HepG2 (cell line): ENCODE measurements around the gene ADIPOR2. TPM values are rescaled to one million over a fixed set of nuclear protein-coding genes. Genes with fewer than 3 reads are reported as not detected.

Experiments used
- ATAC-seq: fragments of 200-7000 bp; cut with Tn5 transposase; 3 replicates; pipeline ENCODE4 v1.9.1; 2020; ENCODE audit warnings: mild to moderate bottlenecking, moderate library complexity
- BruUV-seq: library from RNA; stranded (reverse); fragments of 400-500 nt; replicated peaks from 2 replicates; lab custom pipeline; 2021; lab: Mats Ljungman, UMichigan
- CTCF ChIA-PET: fragments of 300-600 bp; formaldehyde crosslinking; extraction: SDS; loops from one replicate; lab custom pipeline; 2021; ENCODE audit warnings: low total read pairs, inconsistent platforms, low intra/inter-chr PET ratio; lab: Yijun Ruan, JAX
- POLR2A ChIA-PET: fragments of 350-600 bp; sonication (Branson Sonifier 250); formaldehyde crosslinking; loops from one replicate; lab custom pipeline; 2020; ENCODE audit warnings: antibody characterized with exemption, inconsistent platforms; lab: Yijun Ruan, JAX
- DNase-seq: peaks from one replicate; pipeline ENCODE4 v3.0.0-alpha.2; 2015; ENCODE audit warnings: low spot score
- FAIRE-seq: peaks from 3 replicates; lab custom pipeline; 2011; peaks lifted over from hg19 to GRCh38; lab: Jason Lieb, UNC
- H2AFZ ChIP-seq: one replicate; pipeline ENCODE4 v1.6.1; 2011; ENCODE audit warnings: low read length, inconsistent platforms
- H3K27ac ChIP-seq: fragments of 300-600 bp; 3 replicates; pipeline ENCODE4 v1.8.0; 2011; ENCODE audit warnings: mixed run types, mild to moderate bottlenecking, mixed read lengths, low read length, inconsistent platforms; ENCODE audit not compliant: insufficient read depth; ENCODE audit errors: extremely low read length
- H3K27me3 ChIP-seq, 2 experiments: fragments of 200-600 bp in 1 of 2; 2 replicates in 1 of 2; 3 replicates in 1 of 2; pipeline versions ENCODE4 v1.6.0 to v1.8.0; 2011; ENCODE audit warnings: low read length in 2 of 2, mild to moderate bottlenecking in 2 of 2, moderate library complexity in 2 of 2, inconsistent platforms in 1 of 2; ENCODE audit not compliant: insufficient read depth in 2 of 2, control insufficient read depth in 1 of 2
- H3K36me3 ChIP-seq, 2 experiments: fragments of 200-600 bp in 1 of 2; replicated peaks in 1 of 2; 2 replicates in 1 of 2; 3 replicates in 1 of 2; pipeline versions ENCODE4 v1.5.1 to v1.8.0; 2011; ENCODE audit warnings: low read length in 2 of 2, inconsistent platforms in 1 of 2; ENCODE audit not compliant: insufficient read depth in 2 of 2, control insufficient read depth in 1 of 2
- H3K4me1 ChIP-seq: 2 replicates; pipeline ENCODE4 v1.5.1; 2012; ENCODE audit warnings: low read length, inconsistent platforms; ENCODE audit not compliant: insufficient read depth
- H3K4me2 ChIP-seq: 2 replicates; pipeline ENCODE4 v1.6.0; 2011; ENCODE audit warnings: low read depth, low read length, inconsistent platforms
- H3K4me3 ChIP-seq, 3 experiments: fragments of 200-600 bp in 1 of 3; sonication (generic), shearing (Covaris generic) in 1 of 3; replicated peaks in 1 of 3; 2 replicates each; pipeline ENCODE4 v1.5.1; 2011 to 2016; ENCODE audit warnings: low read length in 3 of 3, inconsistent platforms in 2 of 3, low read depth in 2 of 3, mild to moderate bottlenecking in 2 of 3, control low read depth in 1 of 3, mixed read lengths in 1 of 3; ENCODE audit not compliant: insufficient read depth in 1 of 3
- H3K79me2 ChIP-seq: one replicate; pipeline ENCODE4 v1.6.1; 2011; ENCODE audit warnings: low read length, inconsistent platforms; ENCODE audit not compliant: insufficient read depth
- H3K9ac ChIP-seq: 2 replicates; pipeline ENCODE4 v1.6.0; 2011; ENCODE audit warnings: mild to moderate bottlenecking, low read depth, low read length, inconsistent platforms; ENCODE audit not compliant: insufficient read depth
- H3K9me3 ChIP-seq: 2 replicates; pipeline ENCODE4 v1.5.1; 2012; ENCODE audit warnings: mild to moderate bottlenecking, low read length
- H4K20me1 ChIP-seq: 2 replicates; pipeline ENCODE4 v1.6.0; 2011; ENCODE audit warnings: inconsistent platforms, mild to moderate bottlenecking, low read length, moderate library complexity; ENCODE audit not compliant: insufficient read depth
- AGO2 ChIP-seq: fragments of 200-400 bp; formaldehyde crosslinking; optimal IDR thresholded peaks from 2 replicates; pipeline ENCODE3; 2017; ENCODE audit warnings: mild to moderate bottlenecking, low read depth, low read length, moderate library complexity
- IKZF5 ChIP-seq: IDR thresholded peaks from 2 replicates; pipeline ENCODE4 v1.6.1; 2018; ENCODE audit warnings: missing genetic modification reagents, mild to moderate bottlenecking, missing compliant biosample characterization
- PRMT3 ChIP-seq: sonication (generic); formaldehyde crosslinking; IDR thresholded peaks from 2 replicates; pipeline ENCODE4 v1.8.1; 2022; ENCODE audit warnings: low read depth, mild to moderate bottlenecking, moderate library complexity, missing genetic modification reagents, borderline replicate concordance
- SKIL ChIP-seq: sonication (generic); formaldehyde crosslinking; IDR thresholded peaks from 2 replicates; pipeline ENCODE4 v1.8.0; 2022; ENCODE audit warnings: missing genetic modification reagents, mild to moderate bottlenecking, moderate library complexity, borderline replicate concordance
- SMAD1 ChIP-seq: sonication (generic); formaldehyde crosslinking; IDR thresholded peaks from 2 replicates; pipeline ENCODE4 v1.4.0; 2020; ENCODE audit warnings: missing genetic modification reagents, low read depth, mild to moderate bottlenecking, borderline replicate concordance
- TBX2 ChIP-seq: sonication (generic); formaldehyde crosslinking; IDR thresholded peaks from 2 replicates; pipeline ENCODE4 v1.5.0; 2020; ENCODE audit warnings: missing genetic modification reagents, mild to moderate bottlenecking, borderline replicate concordance
- USF2 ChIP-seq, 2 experiments: sonication (generic) in 1 of 2; formaldehyde crosslinking in 1 of 2; IDR thresholded peaks; 2 replicates each; pipeline versions ENCODE4 v1.5.1 to v1.6.1; 2011 to 2020; ENCODE audit warnings: borderline replicate concordance in 1 of 2, low read depth in 1 of 2, low read length in 1 of 2, mild to moderate bottlenecking in 1 of 2, missing genetic modification reagents in 1 of 2, moderate library complexity in 1 of 2
- ZBTB38 ChIP-seq: sonication (generic); formaldehyde crosslinking; IDR thresholded peaks from 2 replicates; pipeline ENCODE4 v1.5.1; 2020; ENCODE audit warnings: mild to moderate bottlenecking, missing genetic modification reagents
- ZNF143 ChIP-seq: sonication (generic); formaldehyde crosslinking; IDR thresholded peaks from 2 replicates; pipeline ENCODE4 v1.4.0; 2020; ENCODE audit warnings: missing genetic modification reagents
- ZNF34 ChIP-seq: sonication (generic); formaldehyde crosslinking; IDR thresholded peaks from 2 replicates; pipeline ENCODE4 v1.4.0; 2020; ENCODE audit warnings: mild to moderate bottlenecking, missing genetic modification reagents, borderline replicate concordance
- ZNF674 ChIP-seq: sonication (generic); formaldehyde crosslinking; IDR thresholded peaks from 2 replicates; pipeline ENCODE4 v1.5.0; 2020; ENCODE audit warnings: low read depth, mild to moderate bottlenecking, missing genetic modification reagents
- ZNF749 ChIP-seq: sonication (generic); formaldehyde crosslinking; IDR thresholded peaks from 2 replicates; pipeline ENCODE4 v1.8.0; 2022; ENCODE audit warnings: mild to moderate bottlenecking, missing genetic modification reagents, moderate library complexity, borderline replicate concordance
- ZNF800 ChIP-seq: sonication (generic); formaldehyde crosslinking; IDR thresholded peaks from 2 replicates; pipeline ENCODE4 v1.4.0; 2020; ENCODE audit warnings: missing genetic modification reagents
- ZNF850 ChIP-seq: sonication (generic); formaldehyde crosslinking; conservative IDR thresholded peaks from 2 replicates; pipeline ENCODE4 v1.9.0; 2021; ENCODE audit warnings: mild to moderate bottlenecking, missing genetic modification reagents
- WGBS: methylation state at CpG from one replicate; pipeline ENCODE4 v1.1.6; 2017; ENCODE audit warnings: low lambda C conversion rate; 5-methylcytosine and 5-hydroxymethylcytosine counted together
- in situ Hi-C: cut with HindIII; loops from 2 replicates; pipeline ENCODE4 v1.10.0; 2017; ENCODE audit warnings: low pct_unique_long_range_greater_than_20kb; ENCODE audit not compliant: extremely low pct_ligation_motif_present
- intact Hi-C: fragments of 100-400 bp; cut with micrococcal nuclease; formaldehyde crosslinking; loops from one replicate; pipeline ENCODE4 v1.10.0; 2022; ENCODE audit not compliant: unreplicated experiment
- polyA plus RNA-seq, 8 experiments: library from polyadenylated mRNA; depleted of rRNA in 3 of 8; stranded (reverse) in 7 of 8; unstranded in 1 of 8; fragments of >200 nt; fragmentation: Illumina TruSeq in 4 of 8; extraction: Trizol in 4 of 8; gene quantifications; 2 replicates each; pipeline versions ENCODE4 v1.2.1 to v1.2.3, GENCODE V29; 2011 to 2016; ENCODE audit warnings: low read depth in 4 of 8, missing spikeins in 1 of 8, mixed read lengths in 1 of 8; ENCODE audit not compliant: insufficient read depth in 1 of 8
- total RNA-seq, 5 experiments: library from RNA; depleted of rRNA; stranded (reverse); fragments of >200 nt; fragmentation: Illumina TruSeq; extraction: Trizol; gene quantifications; 2 replicates each; pipeline ENCODE4 v1.2.3, GENCODE V29; 2016; ENCODE audit warnings: low read depth in 1 of 5

ADIPOR2 gene
- total and polyA plus RNA-seq, 2 of the 13 experiments (the other 11 are each of a cell fraction or from before 2014, with no cell fraction given): 35.2 to 52.2 TPM

- intact Hi-C loops: no loop called here
- CTCF ChIA-PET: no interaction called here
- 57% methylated on average over 6 of the region's 6 CpGs for WGBS
- TF ChIP-seq ZNF749 (CRISPR knock-in tag): no peak
- no peak for TF ChIP-seq IKZF5 (CRISPR knock-in tag)
- TF ChIP-seq SMAD1 (CRISPR knock-in tag): no peak
- no peak for TF ChIP-seq PRMT3 (CRISPR knock-in tag)
- TF ChIP-seq ZNF143: no peak
- TF ChIP-seq ZNF34 (CRISPR knock-in tag): no peak
- TF ChIP-seq ZNF674 (CRISPR knock-in tag): no peak
- TF ChIP-seq ZNF800 (CRISPR knock-in tag): no peak
- no peak for TF ChIP-seq TBX2 (CRISPR knock-in tag)
- no peak for TF ChIP-seq SKIL (CRISPR knock-in tag)
- no peak for TF ChIP-seq USF2 (IDR thresholded peaks at IDR 0.05; ENCODE audit: low read depth, low read length)
- no peak for TF ChIP-seq USF2 (CRISPR knock-in tag; IDR thresholded peaks at IDR 0.05; ENCODE audit: borderline replicate concordance)
- TF ChIP-seq ZBTB38 (CRISPR knock-in tag): no peak
- no peak for TF ChIP-seq AGO2
- TF ChIP-seq ZNF850 (CRISPR knock-in tag): no peak
These were observed 128.7 kb downstream of the ADIPOR2 start for GRCh38 chr12:1819571-1819970.

More at GRCh38 chr12:1819571-1819970, 128.7 kb downstream of the ADIPOR2 start:
- no peaks in the 10 kb centered on the region for H3K79me2 ChIP-seq
- H3K4me3 ChIP-seq: no peak overlapping the region
- no peak overlapping the region for H2AFZ ChIP-seq
- no peaks in the 10 kb centered on the region for H4K20me1 ChIP-seq
- no peak overlapping the region for H3K4me2 ChIP-seq
- no peaks in the 10 kb centered on the region for H3K9me3 ChIP-seq
- DNase-seq (no peak), ATAC-seq (no peak), FAIRE-seq (no peak)
- no TSS peak for BruUV-seq
- no peak overlapping the region for H3K9ac ChIP-seq
- in situ Hi-C loops: no loop called here
- no peaks in the 10 kb centered on the region for H3K36me3 ChIP-seq
- POLR2A ChIA-PET: no interaction called here
- no peak overlapping the region for H3K27ac ChIP-seq
- H3K4me1 ChIP-seq: peaks cover 60% of the 10 kb centered on the region
- H3K27me3 ChIP-seq: peaks cover 15 to 50% of the 10 kb centered on the region in 2 experiments
